ENCODE measurements around the gene TCOF1. TPM values are rescaled to one million over a fixed set of nuclear protein-coding genes. Genes with fewer than 3 reads are reported as not detected.

TCOF1 gene
- polyA plus RNA-seq, 1 donor (not counting 4 experiments of a cell fraction or from before 2014, with no cell fraction given): 13.6 TPM

DNA sequence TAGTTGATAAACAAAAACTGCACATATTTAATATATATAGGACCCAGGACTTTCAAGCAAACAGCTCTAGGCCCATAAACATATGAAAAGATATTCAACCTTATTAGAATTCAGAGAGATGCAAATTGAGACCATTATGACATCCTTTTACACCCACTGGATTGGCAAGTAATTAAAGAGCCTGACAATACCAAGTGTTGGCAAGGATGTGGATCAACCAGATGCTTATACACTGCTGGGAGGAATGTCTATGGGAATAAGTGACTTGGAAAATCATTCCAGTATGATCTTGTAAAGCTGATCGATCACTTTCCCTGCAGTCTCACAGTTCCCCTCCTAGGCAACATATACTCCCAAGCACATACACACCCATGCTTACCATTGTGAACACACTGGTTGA is 15.5 kb upstream of the TCOF1 start:
- Histone ChIP-seq H3K36me3 (ENCODE audit: control insufficient read depth in 2 of 2, extremely low read depth in 1 of 2, insufficient read depth in 2 of 2, low read length in 2 of 2) (no peaks in the 10 kb centered on the region), H3K27me3 (ENCODE audit: control insufficient read depth, extremely low read depth, insufficient read depth, low read length) (no peaks in the 10 kb centered on the region), H3K4me3 (ENCODE audit: control insufficient read depth in 2 of 3, extremely low read depth in 1 of 3, insufficient read depth in 2 of 3, low read depth in 1 of 3, low read length in 3 of 3) (no peak overlapping the region), H3K27ac (ENCODE audit: control insufficient read depth, insufficient read depth, low read length) (no peak overlapping the region), H2AFZ (ENCODE audit: control insufficient read depth, low read length) (no peak overlapping the region), H3K9me3 (ENCODE audit: control insufficient read depth, low read depth, low read length) (no peaks in the 10 kb centered on the region), H3K4me1 (ENCODE audit: control insufficient read depth, extremely low read depth, insufficient read depth, low read length) (peaks cover 6% of the 10 kb centered on the region), H4K20me1 (ENCODE audit: control insufficient read depth, extremely low read depth, insufficient read depth, low read length) (no peaks in the 10 kb centered on the region), H3K79me2 (ENCODE audit: control insufficient read depth, insufficient read depth, low read length) (no peaks in the 10 kb centered on the region), H3K9ac (ENCODE audit: control insufficient read depth, extremely low read depth, insufficient read depth, low read length) (no peak overlapping the region), H3K4me2 (ENCODE audit: control insufficient read depth, extremely low read depth, insufficient read depth, low read depth, low read length) (no peak overlapping the region), H3K9me1 (ENCODE audit: control insufficient read depth, extremely low read depth, insufficient read depth, low read length) (no peaks in the 10 kb centered on the region)
- dilution Hi-C loops (cut with MboI; ENCODE audit: extremely low pct_ligation_motif_present, low sequenced_read_pairs): no loop called here
- no peak for TF ChIP-seq CTCF (optimal IDR thresholded peaks at IDR 0.05 in 1 of 3, IDR thresholded peaks at IDR 0.05 in 1 of 3, conservative IDR thresholded peaks at IDR 0.05 in 1 of 3; ENCODE audit: extremely low read depth in 1 of 3, insufficient read depth in 2 of 3, low read length in 3 of 3)
- TF ChIP-seq EZH2 (IDR thresholded peaks at IDR 0.05; ENCODE audit: low read length): no peak
- FAIRE-seq (no peak), DNase-seq (ENCODE audit: low read depth, low spot score) (no peak)

DNA sequence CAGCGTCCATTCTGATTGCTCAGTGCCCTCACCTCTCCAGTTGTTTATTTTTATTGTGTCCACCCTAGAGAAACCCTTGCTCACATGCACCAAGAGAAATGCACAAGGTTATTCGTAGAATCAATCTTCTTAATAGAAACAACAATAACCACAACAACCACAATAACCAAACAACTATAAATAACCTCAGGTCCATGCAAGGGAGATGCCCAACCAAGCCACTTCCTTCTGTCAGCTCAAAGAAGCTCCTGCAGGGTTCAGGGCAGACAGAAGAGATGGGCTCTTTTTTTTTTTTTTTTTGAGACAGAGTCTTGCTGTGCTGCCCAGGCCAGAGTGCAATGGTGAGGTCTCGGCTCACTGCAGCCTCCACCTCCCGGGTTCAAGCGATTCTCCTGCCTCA is 14.9 kb upstream of the TCOF1 start:
- TF ChIP-seq CTCF (optimal IDR thresholded peaks at IDR 0.05 in 1 of 3, IDR thresholded peaks at IDR 0.05 in 1 of 3, conservative IDR thresholded peaks at IDR 0.05 in 1 of 3; ENCODE audit: extremely low read depth in 1 of 3, insufficient read depth in 2 of 3, low read length in 3 of 3) (no peak), EZH2 (IDR thresholded peaks at IDR 0.05; ENCODE audit: low read length) (no peak)
- Histone ChIP-seq H3K9me3 (ENCODE audit: control insufficient read depth, low read depth, low read length) (no peaks in the 10 kb centered on the region), H3K4me2 (ENCODE audit: control insufficient read depth, extremely low read depth, insufficient read depth, low read depth, low read length) (no peak overlapping the region), H3K27me3 (ENCODE audit: control insufficient read depth, extremely low read depth, insufficient read depth, low read length) (no peaks in the 10 kb centered on the region), H3K4me3 (ENCODE audit: control insufficient read depth in 2 of 3, extremely low read depth in 1 of 3, insufficient read depth in 2 of 3, low read depth in 1 of 3, low read length in 3 of 3) (no peak overlapping the region), H3K27ac (ENCODE audit: control insufficient read depth, insufficient read depth, low read length) (no peak overlapping the region), H2AFZ (ENCODE audit: control insufficient read depth, low read length) (no peak overlapping the region), H3K36me3 (ENCODE audit: control insufficient read depth in 2 of 2, extremely low read depth in 1 of 2, insufficient read depth in 2 of 2, low read length in 2 of 2) (no peaks in the 10 kb centered on the region), H3K79me2 (ENCODE audit: control insufficient read depth, insufficient read depth, low read length) (no peaks in the 10 kb centered on the region), H3K4me1 (ENCODE audit: control insufficient read depth, extremely low read depth, insufficient read depth, low read length) (peaks cover 6% of the 10 kb centered on the region), H3K9ac (ENCODE audit: control insufficient read depth, extremely low read depth, insufficient read depth, low read length) (no peak overlapping the region), H4K20me1 (ENCODE audit: control insufficient read depth, extremely low read depth, insufficient read depth, low read length) (no peaks in the 10 kb centered on the region), H3K9me1 (ENCODE audit: control insufficient read depth, extremely low read depth, insufficient read depth, low read length) (no peaks in the 10 kb centered on the region)
- FAIRE-seq: no peak
- dilution Hi-C loops (cut with MboI; ENCODE audit: extremely low pct_ligation_motif_present, low sequenced_read_pairs): no loop called here
- DNase-seq (ENCODE audit: low read depth, low spot score): no peak

Data from keratinocyte (primary cell).